HEK293T (cell line): ENCODE data around the gene RNF19B.

Experiments
- CTCF ChIA-PET: fragments of 350-600 bp; formaldehyde crosslinking; extraction: SDS; loops from one replicate; lab custom pipeline; 2021; ENCODE audit warnings: antibody characterized with exemption, inconsistent platforms; lab: Yijun Ruan, JAX
- POLR2A ChIA-PET: fragments of 350-600 bp; formaldehyde crosslinking; extraction: SDS; loops from one replicate; lab custom pipeline; 2020; ENCODE audit warnings: antibody characterized with exemption, inconsistent platforms; lab: Yijun Ruan, JAX
- DNase-seq: peaks from one replicate; pipeline ENCODE4 v3.0.0; 2012; ENCODE audit warnings: mixed read lengths; ENCODE audit errors: extremely low spot score
- ARNT ChIP-seq: fragments of 450-650 bp; IDR thresholded peaks from 2 replicates; pipeline ENCODE4 v1.6.1; 2017; ENCODE audit warnings: mild to moderate bottlenecking
- BHLHE40 ChIP-seq: fragments of 450-650 bp; IDR thresholded peaks from 2 replicates; pipeline ENCODE4 v1.6.1; 2016; ENCODE audit warnings: mild to moderate bottlenecking, moderate library complexity, borderline replicate concordance
- CTBP1 ChIP-seq: fragments of 450-650 bp; IDR thresholded peaks from 2 replicates; pipeline ENCODE4 v1.6.1; 2016; ENCODE audit warnings: borderline replicate concordance
- ELF4 ChIP-seq: fragments of 450-650 bp; IDR thresholded peaks from 2 replicates; pipeline ENCODE4 v1.6.1; 2017; ENCODE audit warnings: antibody characterized with exemption
- FOXA1 ChIP-seq: fragments of 450-650 bp; IDR thresholded peaks from 2 replicates; pipeline ENCODE4 v1.6.1; 2016; ENCODE audit warnings: mild to moderate bottlenecking
- FOXK2 ChIP-seq: fragments of 450-650 bp; IDR thresholded peaks from 2 replicates; pipeline ENCODE4 v1.6.1; 2016; ENCODE audit warnings: mild to moderate bottlenecking
- FOXM1 ChIP-seq: fragments of 450-650 bp; IDR thresholded peaks from 2 replicates; pipeline ENCODE4 v1.6.1; 2017; ENCODE audit warnings: mild to moderate bottlenecking, borderline replicate concordance
- HDGF ChIP-seq: fragments of 450-650 bp; IDR thresholded peaks from 2 replicates; pipeline ENCODE4 v1.6.1; 2017; ENCODE audit warnings: antibody characterized with exemption, borderline replicate concordance
- L3MBTL2 ChIP-seq: fragments of 450-650 bp; conservative IDR thresholded peaks from 2 replicates; pipeline ENCODE4 v1.6.1; 2016; ENCODE audit warnings: mild to moderate bottlenecking
- LEF1 ChIP-seq: fragments of 450-650 bp; IDR thresholded peaks from 2 replicates; pipeline ENCODE4 v1.6.1; 2017; ENCODE audit warnings: mild to moderate bottlenecking, borderline replicate concordance
- NFRKB ChIP-seq: fragments of 450-650 bp; IDR thresholded peaks from 2 replicates; pipeline ENCODE4 v1.6.1; 2016; ENCODE audit warnings: mild to moderate bottlenecking, moderate library complexity
- PKNOX1 ChIP-seq: fragments of 450-650 bp; IDR thresholded peaks from 2 replicates; pipeline ENCODE4 v1.6.1; 2016
- SP1 ChIP-seq: fragments of 450-650 bp; IDR thresholded peaks from 2 replicates; pipeline ENCODE4 v1.6.1; 2017
- SUZ12 ChIP-seq: fragments of 450-650 bp; IDR thresholded peaks from 2 replicates; pipeline ENCODE4 v1.6.1; 2016; ENCODE audit warnings: mild to moderate bottlenecking
- TARDBP ChIP-seq: fragments of 450-650 bp; IDR thresholded peaks from 2 replicates; pipeline ENCODE4 v1.6.1; 2016
- ZNF384 ChIP-seq: fragments of 450-650 bp; IDR thresholded peaks from 2 replicates; pipeline ENCODE4 v1.6.1; 2016

Gene RNF19B

GRCh38 chr1:32958827-32959226 is 5.8 kb downstream of the RNF19B start:
- TF ChIP-seq L3MBTL2, result no peak
- TF ChIP-seq NFRKB, result no peak
- no peak for TF ChIP-seq FOXM1
- TF ChIP-seq ARNT, result no peak
- no peak for TF ChIP-seq CTBP1
- no peak for TF ChIP-seq SUZ12
- TF ChIP-seq FOXK2, result no peak
- TF ChIP-seq BHLHE40, result no peak
- TF ChIP-seq FOXA1, result no peak
- no peak for TF ChIP-seq PKNOX1
- no peak for TF ChIP-seq LEF1
- TF ChIP-seq ZNF384, result no peak
- no peak for TF ChIP-seq TARDBP
- TF ChIP-seq SP1, result no peak
- TF ChIP-seq HDGF, result no peak
- TF ChIP-seq ELF4, result no peak
- POLR2A ChIA-PET, result interaction anchor here (1.0 to 1.1 kb wide), 2 partner anchors 10 to 19 kb away, joined by 3 to 6 read pairs; no protein-coding TSS in a partner anchor
- DNase-seq, result no peak
- CTCF ChIA-PET, result interaction anchor here (0.6 kb wide), 1 partner anchor 42 kb away, joined by 3 read pairs; no protein-coding TSS in a partner anchor

- no peak for TF ChIP-seq SUZ12
- TF ChIP-seq L3MBTL2, result no peak
- TF ChIP-seq CTBP1, result no peak
- TF ChIP-seq ZNF384, result no peak
- no peak for TF ChIP-seq HDGF
- TF ChIP-seq TARDBP, result no peak
- no peak for TF ChIP-seq FOXK2
- TF ChIP-seq PKNOX1, result no peak
- TF ChIP-seq SP1, result no peak
- TF ChIP-seq ELF4, result no peak
- no peak for TF ChIP-seq NFRKB
- TF ChIP-seq FOXA1, result no peak
- TF ChIP-seq BHLHE40, result no peak
- no peak for TF ChIP-seq FOXM1
- no peak for TF ChIP-seq ARNT
- no peak for TF ChIP-seq LEF1
- POLR2A ChIA-PET, result no interaction called here
- DNase-seq, result no peak
- CTCF ChIA-PET, result no interaction called here
Observed at GRCh38 chr1:32957017-32957416, 7.6 kb downstream of the RNF19B start.

GRCh38 chr1:32954168-32954567 is 10.4 kb downstream of the RNF19B start:
- CTCF ChIA-PET, result interaction anchor here (0.6 to 1.6 kb wide), 2 partner anchors 20 to 102 kb away, joined by 3 to 6 read pairs; no protein-coding TSS in a partner anchor
- TF ChIP-seq BHLHE40 (no peak), CTBP1 (no peak), TARDBP (no peak), HDGF (no peak), SP1 (no peak), ARNT (no peak), FOXK2 (no peak), SUZ12 (no peak), LEF1 (no peak), FOXA1 (no peak), L3MBTL2 (no peak), PKNOX1 (no peak), NFRKB (no peak), ELF4 (no peak), FOXM1 (no peak), ZNF384 (no peak)
- DNase-seq, result no peak
- POLR2A ChIA-PET, result interaction anchor here (1.6 kb wide), 1 partner anchor 11 kb away, joined by 5 read pairs; the partner anchor contains the start of gene RNF19B

- CTCF ChIA-PET, result interaction anchor here (0.6 to 1.6 kb wide), 3 partner anchors 20 to 102 kb away, joined by 3 to 6 read pairs (median 5); no protein-coding TSS in a partner anchor
- no peak for DNase-seq
- POLR2A ChIA-PET, result interaction anchor here (3.4 kb wide), 1 partner anchor 10 kb away, joined by 17 read pairs; the partner anchor contains the start of gene RNF19B
- TF ChIP-seq CTBP1 (no peak), TARDBP (no peak), FOXA1 (no peak), SP1 (no peak), SUZ12 (no peak), ZNF384 (no peak), BHLHE40 (no peak), FOXM1 (no peak), ARNT (no peak), L3MBTL2 (no peak), FOXK2 (no peak), ELF4 (no peak), PKNOX1 (no peak), HDGF (no peak), LEF1 (no peak), NFRKB (no peak)
Observed at GRCh38 chr1:32953495-32953894, 11.1 kb downstream of the RNF19B start.

GRCh38 chr1:32949519-32949918 is 15.1 kb downstream of the RNF19B start:
- POLR2A ChIA-PET, result interaction anchor here (0.7 to 1.1 kb wide), 2 partner anchors 9 to 51 kb away, joined by 3 to 6 read pairs; no protein-coding TSS in a partner anchor
- TF ChIP-seq L3MBTL2, result no peak
- no peak for TF ChIP-seq SUZ12
- TF ChIP-seq ELF4, result no peak
- TF ChIP-seq FOXA1, result no peak
- TF ChIP-seq LEF1, result no peak
- TF ChIP-seq BHLHE40, result no peak
- TF ChIP-seq HDGF, result no peak
- no peak for TF ChIP-seq NFRKB

More at GRCh38 chr1:32949519-32949918, 15.1 kb downstream of the RNF19B start:
- no peak for DNase-seq
- CTCF ChIA-PET, result interaction anchor here (1.5 kb wide), 1 partner anchor 237 kb away, joined by 3 read pairs; no protein-coding TSS in a partner anchor
